Panc1 (cell line): Measurements from ENCODE around the gene SCYL1.

ENCODE experiments used
- POLR2AphosphoS5 ChIP-seq: IDR thresholded peaks from 2 replicates; pipeline ENCODE4 v1.6.1; 2012; ENCODE audit warnings: mild to moderate bottlenecking, low read depth, low read length, moderate library complexity
- TCF7L2 ChIP-seq: IDR thresholded peaks from 2 replicates; pipeline ENCODE4 v1.6.1; 2011; ENCODE audit warnings: mild to moderate bottlenecking, low read depth, low read length, inconsistent platforms
- TF ChIP-seq, protein P1 (sequence below): fragments of 450-650 bp; IDR thresholded peaks from 2 replicates; pipeline ENCODE4 v1.5.1; 2017; ENCODE audit warnings: mild to moderate bottlenecking
- TF ChIP-seq, protein P2 (sequence below), 2 experiments: IDR thresholded peaks; 2 replicates each; pipeline ENCODE4 v1.6.1; 2011 to 2012; ENCODE audit warnings: low read depth in 2 of 2, control low read depth in 1 of 2, low read length in 1 of 2, mild to moderate bottlenecking in 1 of 2, moderate library complexity in 1 of 2; ENCODE audit not compliant: insufficient read depth in 1 of 2

DNA sequence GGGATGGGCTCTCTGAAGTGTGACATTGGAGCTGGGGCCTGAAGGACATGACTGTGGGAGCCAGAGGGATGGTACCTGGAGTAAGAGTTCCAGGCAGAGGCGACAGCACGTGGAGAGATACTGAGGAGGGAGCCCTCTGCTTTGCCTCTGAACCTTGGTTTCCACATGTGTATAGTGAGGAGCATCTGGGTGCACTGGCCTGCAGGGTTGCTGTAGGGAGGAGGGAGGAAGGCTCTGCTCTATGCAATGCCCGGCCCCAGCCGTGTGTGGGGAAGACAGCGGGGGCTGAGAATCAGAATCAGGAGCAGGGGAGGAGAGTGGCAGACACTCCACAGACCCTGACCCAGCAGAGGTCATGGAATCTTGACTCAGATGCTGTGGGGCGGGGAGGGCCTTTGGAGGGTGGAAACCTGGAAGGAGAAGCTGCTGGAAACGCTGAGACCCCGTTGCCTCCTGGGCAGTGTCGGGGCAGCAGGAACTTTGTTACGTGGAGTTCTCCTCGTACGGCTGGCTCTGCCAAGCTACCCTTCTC is 4.0 kb downstream of the SCYL1 start:
- TF ChIP-seq, protein P1, sequence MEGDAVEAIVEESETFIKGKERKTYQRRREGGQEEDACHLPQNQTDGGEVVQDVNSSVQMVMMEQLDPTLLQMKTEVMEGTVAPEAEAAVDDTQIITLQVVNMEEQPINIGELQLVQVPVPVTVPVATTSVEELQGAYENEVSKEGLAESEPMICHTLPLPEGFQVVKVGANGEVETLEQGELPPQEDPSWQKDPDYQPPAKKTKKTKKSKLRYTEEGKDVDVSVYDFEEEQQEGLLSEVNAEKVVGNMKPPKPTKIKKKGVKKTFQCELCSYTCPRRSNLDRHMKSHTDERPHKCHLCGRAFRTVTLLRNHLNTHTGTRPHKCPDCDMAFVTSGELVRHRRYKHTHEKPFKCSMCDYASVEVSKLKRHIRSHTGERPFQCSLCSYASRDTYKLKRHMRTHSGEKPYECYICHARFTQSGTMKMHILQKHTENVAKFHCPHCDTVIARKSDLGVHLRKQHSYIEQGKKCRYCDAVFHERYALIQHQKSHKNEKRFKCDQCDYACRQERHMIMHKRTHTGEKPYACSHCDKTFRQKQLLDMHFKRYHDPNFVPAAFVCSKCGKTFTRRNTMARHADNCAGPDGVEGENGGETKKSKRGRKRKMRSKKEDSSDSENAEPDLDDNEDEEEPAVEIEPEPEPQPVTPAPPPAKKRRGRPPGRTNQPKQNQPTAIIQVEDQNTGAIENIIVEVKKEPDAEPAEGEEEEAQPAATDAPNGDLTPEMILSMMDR, result no peak
- TF ChIP-seq POLR2AphosphoS5 (no peak), TCF7L2 (no peak)
- TF ChIP-seq, protein P2, sequence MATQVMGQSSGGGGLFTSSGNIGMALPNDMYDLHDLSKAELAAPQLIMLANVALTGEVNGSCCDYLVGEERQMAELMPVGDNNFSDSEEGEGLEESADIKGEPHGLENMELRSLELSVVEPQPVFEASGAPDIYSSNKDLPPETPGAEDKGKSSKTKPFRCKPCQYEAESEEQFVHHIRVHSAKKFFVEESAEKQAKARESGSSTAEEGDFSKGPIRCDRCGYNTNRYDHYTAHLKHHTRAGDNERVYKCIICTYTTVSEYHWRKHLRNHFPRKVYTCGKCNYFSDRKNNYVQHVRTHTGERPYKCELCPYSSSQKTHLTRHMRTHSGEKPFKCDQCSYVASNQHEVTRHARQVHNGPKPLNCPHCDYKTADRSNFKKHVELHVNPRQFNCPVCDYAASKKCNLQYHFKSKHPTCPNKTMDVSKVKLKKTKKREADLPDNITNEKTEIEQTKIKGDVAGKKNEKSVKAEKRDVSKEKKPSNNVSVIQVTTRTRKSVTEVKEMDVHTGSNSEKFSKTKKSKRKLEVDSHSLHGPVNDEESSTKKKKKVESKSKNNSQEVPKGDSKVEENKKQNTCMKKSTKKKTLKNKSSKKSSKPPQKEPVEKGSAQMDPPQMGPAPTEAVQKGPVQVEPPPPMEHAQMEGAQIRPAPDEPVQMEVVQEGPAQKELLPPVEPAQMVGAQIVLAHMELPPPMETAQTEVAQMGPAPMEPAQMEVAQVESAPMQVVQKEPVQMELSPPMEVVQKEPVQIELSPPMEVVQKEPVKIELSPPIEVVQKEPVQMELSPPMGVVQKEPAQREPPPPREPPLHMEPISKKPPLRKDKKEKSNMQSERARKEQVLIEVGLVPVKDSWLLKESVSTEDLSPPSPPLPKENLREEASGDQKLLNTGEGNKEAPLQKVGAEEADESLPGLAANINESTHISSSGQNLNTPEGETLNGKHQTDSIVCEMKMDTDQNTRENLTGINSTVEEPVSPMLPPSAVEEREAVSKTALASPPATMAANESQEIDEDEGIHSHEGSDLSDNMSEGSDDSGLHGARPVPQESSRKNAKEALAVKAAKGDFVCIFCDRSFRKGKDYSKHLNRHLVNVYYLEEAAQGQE (IDR thresholded peaks at IDR 0.05; ENCODE audit: insufficient read depth in 1 of 2, low read depth in 2 of 2, low read length in 1 of 2), result no peak
